Fibroblast of lung (primary cell): Measurements from ENCODE around the gene TCF20.

Experiments
- CTCF ChIP-seq, 2 donors: IDR thresholded peaks in 1 of 2; conservative IDR thresholded peaks in 1 of 2; 1 replicate in 1 of 2; 2 replicates in 1 of 2; pipeline ENCODE4 v1.5.1; 2011 to 2012; ENCODE audit warnings: low read length in 2 of 2, control low read depth in 1 of 2, inconsistent platforms in 1 of 2, low read depth in 1 of 2, mild to moderate bottlenecking in 1 of 2
- EZH2 ChIP-seq: IDR thresholded peaks from 2 replicates; pipeline ENCODE4 v1.5.1; 2012; ENCODE audit warnings: low read length, control low read depth, mild to moderate bottlenecking; ENCODE audit errors: missing control alignments

GRCh38 chr22:42257386-42257785, 13.1 kb downstream of the TCF20 start:
- TF ChIP-seq CTCF (conservative IDR thresholded peaks at IDR 0.05 in 1 of 2, IDR thresholded peaks at IDR 0.05 in 1 of 2; ENCODE audit: low read depth in 1 of 2, low read length in 2 of 2) (no peak), EZH2 (no peak)
